Mesothelial cell of epicardium (in vitro differentiated cells): ENCODE measurements around the gene HGFAC. TPM values are rescaled to one million over a fixed set of nuclear protein-coding genes. Genes with fewer than 3 reads are reported as not detected.

Experiments
- DNase-seq, 2 experiments: peaks; one replicate each; pipeline ENCODE4 v3.0.0; 2021; ENCODE audit warnings: low spot score in 2 of 2; ENCODE audit not compliant: unreplicated experiment in 2 of 2
- H3K27ac Mint-ChIP-seq: 2 replicates; pipeline ENCODE4 v1.8.0; 2021; ENCODE audit warnings: mixed read lengths
- H3K27me3 Mint-ChIP-seq: 2 replicates; pipeline ENCODE4 v1.8.0; 2021; ENCODE audit warnings: low read depth, mixed read lengths
- H3K36me3 Mint-ChIP-seq: 2 replicates; pipeline ENCODE4 v1.8.0; 2021; ENCODE audit warnings: mixed read lengths
- H3K4me1 Mint-ChIP-seq: 2 replicates; pipeline ENCODE4 v1.8.0; 2021; ENCODE audit warnings: mixed read lengths
- H3K4me3 Mint-ChIP-seq: 2 replicates; pipeline ENCODE4 v1.8.0; 2021; ENCODE audit warnings: mild to moderate bottlenecking, moderate library complexity, mixed read lengths
- H3K9me3 Mint-ChIP-seq: 2 replicates; pipeline ENCODE4 v1.8.0; 2021; ENCODE audit warnings: mixed read lengths
- CTCF ChIP-seq: fragments of 200-600 bp; sonication (generic); IDR thresholded peaks from one replicate; pipeline ENCODE4 v1.5.0; 2021; ENCODE audit warnings: antibody characterized with exemption; ENCODE audit not compliant: unreplicated experiment
- total RNA-seq: library from RNA; stranded (reverse); gene quantifications from 3 replicates; pipeline ENCODE4 v1.2.1, GENCODE V29; 2021

Gene HGFAC
- total RNA-seq, 1 donor from 2014 or later: 2.5 TPM

GRCh38 chr4:3420956-3421355 is 20.8 kb upstream of the HGFAC start:
- H3K27me3 Mint-ChIP-seq: no peaks in the 10 kb centered on the region
- TF ChIP-seq CTCF: no peak
- DNase-seq: no peak
- no peak overlapping the region for H3K27ac Mint-ChIP-seq
- no peaks in the 10 kb centered on the region for H3K9me3 Mint-ChIP-seq
- no peak overlapping the region for H3K4me3 Mint-ChIP-seq
- no peaks in the 10 kb centered on the region for H3K4me1 Mint-ChIP-seq
- H3K36me3 Mint-ChIP-seq: peaks cover 25% of the 10 kb centered on the region

- TF ChIP-seq CTCF: no peak
- H3K4me1 Mint-ChIP-seq: no peaks in the 10 kb centered on the region
- DNase-seq: no peak
- H3K27ac Mint-ChIP-seq: no peak overlapping the region
- H3K36me3 Mint-ChIP-seq: peaks cover 25% of the 10 kb centered on the region
- H3K27me3 Mint-ChIP-seq: no peaks in the 10 kb centered on the region
- no peak overlapping the region for H3K4me3 Mint-ChIP-seq
- H3K9me3 Mint-ChIP-seq: no peaks in the 10 kb centered on the region
These were observed 20.3 kb upstream of the HGFAC start for GRCh38 chr4:3421470-3421869.

GRCh38 chr4:3422241-3422801 is 19.4 kb upstream of the HGFAC start:
- H3K9me3 Mint-ChIP-seq: no peaks in the 10 kb centered on the region
- peaks cover 17% of the 10 kb centered on the region for H3K36me3 Mint-ChIP-seq
- DNase-seq: no peak
- no peak overlapping the region for H3K27ac Mint-ChIP-seq
- H3K4me1 Mint-ChIP-seq: no peaks in the 10 kb centered on the region
- H3K27me3 Mint-ChIP-seq: no peaks in the 10 kb centered on the region
- H3K4me3 Mint-ChIP-seq: no peak overlapping the region
- no peak for TF ChIP-seq CTCF

GRCh38 chr4:3422808-3423297 is 18.9 kb upstream of the HGFAC start:
- Mint-ChIP-seq H3K4me1 (no peaks in the 10 kb centered on the region), H3K9me3 (no peaks in the 10 kb centered on the region), H3K36me3 (peaks cover 12% of the 10 kb centered on the region), H3K27me3 (no peaks in the 10 kb centered on the region), H3K4me3 (no peak overlapping the region), H3K27ac (no peak overlapping the region)
- no peak for DNase-seq
- TF ChIP-seq CTCF: no peak

GRCh38 chr4:3423406-3423805 is 18.4 kb upstream of the HGFAC start:
- Mint-ChIP-seq H3K27ac (no peak overlapping the region), H3K36me3 (peaks cover 12% of the 10 kb centered on the region), H3K9me3 (no peaks in the 10 kb centered on the region), H3K4me1 (no peaks in the 10 kb centered on the region), H3K27me3 (no peaks in the 10 kb centered on the region), H3K4me3 (no peak overlapping the region)
- TF ChIP-seq CTCF: no peak
- no peak for DNase-seq

- H3K4me1 Mint-ChIP-seq: no peaks in the 10 kb centered on the region
- no peak overlapping the region for H3K27ac Mint-ChIP-seq
- H3K4me3 Mint-ChIP-seq: no peak overlapping the region
- H3K9me3 Mint-ChIP-seq: no peaks in the 10 kb centered on the region
- H3K27me3 Mint-ChIP-seq: no peaks in the 10 kb centered on the region
- peaks cover 15% of the 10 kb centered on the region for H3K36me3 Mint-ChIP-seq
- DNase-seq: no peak
- TF ChIP-seq CTCF: no peak
These were observed 17.8 kb upstream of the HGFAC start for GRCh38 chr4:3423952-3424351.
